SU-DHL-6 (cell line): ENCODE measurements around the gene COBL.
A peak's percentile ranks its signal among the peaks of the same experiment; 100 is the strongest.

ENCODE experiments used
- H2AFZ ChIP-seq: fragments of 200-600 bp; sonication (generic); 2 replicates; pipeline ENCODE4 v1.6.1; 2014; ENCODE audit warnings: low read depth, mild to moderate bottlenecking, moderate library complexity, mixed read lengths, antibody characterized with exemption, low read length; ENCODE audit not compliant: severe bottlenecking
- H3F3A ChIP-seq: fragments of 200-600 bp; shearing (Covaris generic); 2 replicates; pipeline ENCODE4 v1.6.0; 2016; ENCODE audit warnings: antibody characterized with exemption, mild to moderate bottlenecking; ENCODE audit not compliant: insufficient read depth
- H3K27ac ChIP-seq: fragments of 200-600 bp; sonication (generic); 2 replicates; pipeline ENCODE4 v1.5.1; 2016; ENCODE audit warnings: low read depth, mild to moderate bottlenecking, low read length, moderate library complexity, mixed read lengths
- H3K27me3 ChIP-seq: fragments of 200-600 bp; sonication (generic), shearing (Covaris generic); 2 replicates; pipeline ENCODE4 v1.6.0; 2014; ENCODE audit warnings: mild to moderate bottlenecking, low read length
- H3K36me3 ChIP-seq: fragments of 200-600 bp; sonication (generic); 2 replicates; pipeline ENCODE4 v1.6.1; 2014; ENCODE audit warnings: mild to moderate bottlenecking, low read length, mixed read lengths
- H3K4me2 ChIP-seq: fragments of 300-600, 200-600 bp; shearing (Covaris generic), sonication (generic); 2 replicates; pipeline ENCODE4 v1.6.0; 2014; ENCODE audit warnings: low read length, low read depth, mild to moderate bottlenecking; ENCODE audit not compliant: poor library complexity, severe bottlenecking
- H3K4me3 ChIP-seq: fragments of 200-600 bp; sonication (generic); 2 replicates; pipeline ENCODE4 v1.5.1; 2014; ENCODE audit warnings: antibody characterized with exemption, low read length, mild to moderate bottlenecking, mixed read lengths; ENCODE audit not compliant: insufficient read depth, poor library complexity, severe bottlenecking
- H3K79me2 ChIP-seq: fragments of 200-600 bp; sonication (generic); 2 replicates; pipeline ENCODE4 v1.6.1; 2014; ENCODE audit warnings: mild to moderate bottlenecking, low read length, moderate library complexity; ENCODE audit not compliant: insufficient read depth
- H3K9ac ChIP-seq: fragments of 200-600 bp; sonication (generic); 2 replicates; pipeline ENCODE4 v1.7.0; 2014; ENCODE audit warnings: mild to moderate bottlenecking, low read length
- H3K9me2 ChIP-seq: fragments of 200-600 bp; sonication (generic); replicated peaks from 2 replicates; pipeline ENCODE4 v1.6.1; 2014; ENCODE audit warnings: low read length; ENCODE audit not compliant: insufficient read depth
- H3K9me3 ChIP-seq: fragments of 200-600 bp; sonication (generic); 2 replicates; pipeline ENCODE4 v1.6.1; 2014; ENCODE audit warnings: low read length, mixed read lengths; ENCODE audit not compliant: insufficient read depth
- H4K20me1 ChIP-seq: fragments of 200-600 bp; sonication (generic); 2 replicates; pipeline ENCODE4 v1.6.1; 2014; ENCODE audit warnings: low read depth, mild to moderate bottlenecking, antibody characterized with exemption, low read length, moderate library complexity, mixed read lengths
- EZH2phosphoT487 ChIP-seq: fragments of 200-600 bp; sonication (generic), shearing (Covaris generic); conservative IDR thresholded peaks from 2 replicates; pipeline ENCODE4 v1.6.1; 2018; ENCODE audit warnings: mild to moderate bottlenecking, antibody characterized with exemption, low read length, moderate library complexity, mixed read lengths
- TF ChIP-seq, protein P1 (sequence below): fragments of 200-600 bp; sonication (generic); IDR thresholded peaks from one replicate; pipeline ENCODE4 v1.5.1; 2017; ENCODE audit warnings: antibody characterized with exemption, mild to moderate bottlenecking, low read length, moderate library complexity; ENCODE audit not compliant: insufficient read depth, poor library complexity, severe bottlenecking

Gene COBL

DNA sequence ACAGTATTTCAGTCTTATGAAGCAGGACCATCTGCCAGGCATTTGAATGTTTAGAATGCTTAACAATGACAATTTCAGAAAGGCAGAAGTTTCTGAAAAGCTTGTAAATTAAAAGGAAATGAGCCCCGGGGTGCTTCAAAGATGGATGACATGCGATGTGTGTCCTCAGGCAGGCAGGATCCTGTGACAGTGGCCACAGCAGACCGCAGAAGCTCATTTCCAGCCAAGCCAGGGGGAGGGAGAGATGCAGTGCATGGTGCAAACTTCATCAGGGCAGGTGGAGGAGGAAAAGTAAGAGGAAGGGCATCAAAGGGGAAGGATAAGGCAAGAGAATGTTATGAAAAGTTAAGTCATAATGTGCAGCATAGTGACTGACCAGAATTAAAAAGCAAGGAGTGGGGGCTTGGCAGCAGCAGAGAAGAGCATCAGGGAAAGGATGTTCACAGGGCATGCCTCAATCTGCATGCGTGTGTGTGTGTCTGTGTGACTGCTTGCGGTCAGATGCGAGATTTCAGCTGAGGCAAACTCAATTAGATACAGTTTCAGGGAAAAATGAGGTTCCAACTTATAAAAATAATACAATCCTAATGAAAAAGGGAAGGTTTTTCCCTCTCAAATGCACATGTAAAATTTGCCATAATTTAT is 173.7 kb downstream of the COBL start:
- no peak for TF ChIP-seq EZH2phosphoT487
- TF ChIP-seq, protein P1, sequence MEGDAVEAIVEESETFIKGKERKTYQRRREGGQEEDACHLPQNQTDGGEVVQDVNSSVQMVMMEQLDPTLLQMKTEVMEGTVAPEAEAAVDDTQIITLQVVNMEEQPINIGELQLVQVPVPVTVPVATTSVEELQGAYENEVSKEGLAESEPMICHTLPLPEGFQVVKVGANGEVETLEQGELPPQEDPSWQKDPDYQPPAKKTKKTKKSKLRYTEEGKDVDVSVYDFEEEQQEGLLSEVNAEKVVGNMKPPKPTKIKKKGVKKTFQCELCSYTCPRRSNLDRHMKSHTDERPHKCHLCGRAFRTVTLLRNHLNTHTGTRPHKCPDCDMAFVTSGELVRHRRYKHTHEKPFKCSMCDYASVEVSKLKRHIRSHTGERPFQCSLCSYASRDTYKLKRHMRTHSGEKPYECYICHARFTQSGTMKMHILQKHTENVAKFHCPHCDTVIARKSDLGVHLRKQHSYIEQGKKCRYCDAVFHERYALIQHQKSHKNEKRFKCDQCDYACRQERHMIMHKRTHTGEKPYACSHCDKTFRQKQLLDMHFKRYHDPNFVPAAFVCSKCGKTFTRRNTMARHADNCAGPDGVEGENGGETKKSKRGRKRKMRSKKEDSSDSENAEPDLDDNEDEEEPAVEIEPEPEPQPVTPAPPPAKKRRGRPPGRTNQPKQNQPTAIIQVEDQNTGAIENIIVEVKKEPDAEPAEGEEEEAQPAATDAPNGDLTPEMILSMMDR = no peak
- no peak overlapping the region for H3K4me2 ChIP-seq
- H3F3A ChIP-seq = no peaks in the 10 kb centered on the region

DNA sequence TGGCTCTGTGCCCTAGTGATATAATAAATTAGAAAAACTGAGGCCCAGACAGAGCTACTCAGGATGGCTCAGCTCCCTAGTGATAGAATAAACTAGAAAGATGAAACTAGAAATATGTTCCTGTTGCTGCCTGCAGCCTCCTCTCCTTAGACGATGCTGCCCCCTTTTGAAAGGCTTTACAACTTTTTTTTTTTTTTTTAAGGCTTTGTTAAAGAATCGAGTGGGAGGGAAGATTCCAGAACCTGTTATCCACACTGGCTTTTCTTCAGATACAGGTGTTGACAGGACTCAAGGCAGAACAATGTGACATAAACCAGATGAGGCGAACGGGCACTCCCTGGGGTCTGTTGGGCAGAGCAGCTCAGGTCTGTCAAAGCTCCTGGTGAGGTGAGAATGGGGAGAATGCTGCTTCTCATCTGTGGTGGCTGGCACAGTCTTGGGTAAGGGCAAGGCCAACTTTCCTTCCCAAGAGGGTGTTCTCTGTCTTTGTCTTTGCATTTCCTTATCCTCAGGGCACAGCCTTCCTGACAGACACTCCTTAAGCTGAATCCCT is 175.1 kb downstream of the COBL start:
- H3K27me3 ChIP-seq = no peaks in the 10 kb centered on the region
- no peak overlapping the region for H3K9ac ChIP-seq
- H3K36me3 ChIP-seq = no peaks in the 10 kb centered on the region

More for the DNA sequence above, 173.7 kb downstream of the COBL start:
- no peak overlapping the region for H3K9ac ChIP-seq
- no peaks in the 10 kb centered on the region for H3K79me2 ChIP-seq
- H3K9me3 ChIP-seq = peaks cover 14% of the 10 kb centered on the region
- H3K27me3 ChIP-seq = no peaks in the 10 kb centered on the region
- H3K9me2 ChIP-seq = no peaks in the 10 kb centered on the region
- no peak overlapping the region for H2AFZ ChIP-seq
- no peak overlapping the region for H3K4me3 ChIP-seq
- H3K36me3 ChIP-seq = no peaks in the 10 kb centered on the region
- no peak overlapping the region for H3K27ac ChIP-seq
- H4K20me1 ChIP-seq = no peaks in the 10 kb centered on the region

DNA sequence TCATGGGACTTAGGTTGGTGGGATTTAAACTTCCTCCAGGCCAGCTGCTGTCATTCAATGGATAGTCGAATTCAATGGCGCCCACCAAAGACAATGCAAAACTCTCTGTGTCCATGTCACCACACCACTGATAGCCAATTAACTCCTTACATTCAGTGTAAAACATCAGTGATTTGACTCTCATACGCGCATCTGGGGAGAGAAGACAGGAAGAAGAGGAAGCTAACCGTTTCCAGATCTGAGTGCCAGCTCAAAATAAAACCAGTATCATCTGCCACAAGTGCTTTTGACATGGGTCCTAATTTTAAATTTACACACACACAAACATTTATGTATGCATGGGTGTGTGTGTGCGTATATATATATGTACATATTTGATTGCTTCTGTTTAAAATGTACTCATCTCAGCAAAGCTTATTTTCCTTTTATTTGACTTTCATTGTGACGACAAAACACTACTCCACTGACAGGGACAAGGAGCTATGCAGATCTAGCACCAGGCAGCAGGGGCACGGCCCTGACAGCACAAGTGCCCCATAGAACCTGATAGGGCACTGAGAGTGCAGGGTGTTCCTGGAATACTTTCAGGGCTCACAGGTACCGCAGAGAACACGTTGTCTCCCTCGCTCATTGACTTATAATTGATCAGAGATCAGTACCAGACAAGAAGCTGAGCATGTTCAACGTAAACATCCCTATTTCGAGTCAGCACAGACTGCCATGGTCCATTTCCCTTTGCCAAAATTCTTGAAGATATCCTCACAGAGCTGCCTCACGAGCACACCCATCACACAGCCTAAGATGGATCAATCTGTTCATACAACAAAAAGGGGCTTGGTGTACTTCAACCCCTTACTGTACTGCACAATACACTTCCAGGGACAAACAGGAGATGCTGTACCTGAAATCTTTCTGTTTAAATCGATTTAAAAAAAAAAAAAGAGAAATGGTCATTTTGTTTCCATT is 176.1 kb downstream of the COBL start:
- H3K9ac ChIP-seq = no peak overlapping the region

More for the DNA sequence above, 175.1 kb downstream of the COBL start:
- Histone ChIP-seq H2AFZ (no peak overlapping the region), H3K4me3 (no peak overlapping the region), H4K20me1 (no peaks in the 10 kb centered on the region), H3F3A (no peaks in the 10 kb centered on the region), H3K79me2 (no peaks in the 10 kb centered on the region), H3K27ac (no peak overlapping the region), H3K9me2 (no peaks in the 10 kb centered on the region), H3K9me3 (peaks cover 4% of the 10 kb centered on the region; the same call in 1 of the 2 replicates), H3K4me2 (no peak overlapping the region)
- TF ChIP-seq, protein P1 = peak; percentile 47
- TF ChIP-seq EZH2phosphoT487 = no peak

More for the DNA sequence above, 176.1 kb downstream of the COBL start:
- no peaks in the 10 kb centered on the region for H3F3A ChIP-seq
- H3K27me3 ChIP-seq = no peaks in the 10 kb centered on the region
- H3K27ac ChIP-seq = no peak overlapping the region
- no peaks in the 10 kb centered on the region for H3K79me2 ChIP-seq
- no peak overlapping the region for H2AFZ ChIP-seq
- H3K4me3 ChIP-seq = no peak overlapping the region
- no peak for TF ChIP-seq EZH2phosphoT487
- TF ChIP-seq, protein P1 = no peak
- no peaks in the 10 kb centered on the region for H3K9me2 ChIP-seq
- H4K20me1 ChIP-seq = no peaks in the 10 kb centered on the region; the same call in 1 of the 2 replicates
- H3K4me2 ChIP-seq = no peak overlapping the region
- no peaks in the 10 kb centered on the region for H3K36me3 ChIP-seq
- H3K9me3 ChIP-seq = no peaks in the 10 kb centered on the region
